ENCODE data around the gene TPST2.

TPST2 gene

GRCh38 chr22:26585104-26585790 is 4.7 kb downstream of the TPST2 start:
- Histone ChIP-seq H3F3A (ENCODE audit: insufficient read depth, low read length) (peaks cover 30% of the 10 kb centered on the region), H3K4me1 (ENCODE audit: low read length) (peaks cover 44% of the 10 kb centered on the region), H3K27me3 (replicated peaks; ENCODE audit: insufficient read depth, low read length) (no peaks in the 10 kb centered on the region), H3K9ac (ENCODE audit: low read length) (no peak overlapping the region), H3K9me3 (replicated peaks; ENCODE audit: insufficient read depth, low read length) (no peaks in the 10 kb centered on the region), H3K4me2 (ENCODE audit: low read depth, low read length) (no peak overlapping the region), H3K36me3 (replicated peaks; ENCODE audit: insufficient read depth, low read length) (0 out of 2 replicates have a peak, but pooled peaks cover 6% of the 10 kb centered on the region), H3K27ac (ENCODE audit: low read length) (no peak overlapping the region), H3K4me3 (ENCODE audit: low read length) (no peak overlapping the region), H3K79me2 (ENCODE audit: low read length) (peaks cover 95% of the 10 kb centered on the region), H4K20me1 (ENCODE audit: insufficient read depth, low read length) (peaks cover 14% of the 10 kb centered on the region; the same call in 1 of the 2 replicates), H2AFZ (ENCODE audit: low read length) (no peak overlapping the region), H3K9me2 (replicated peaks; ENCODE audit: insufficient read depth, low read length) (no peaks in the 10 kb centered on the region)
- no peak for DNase-seq
- no peak for TF ChIP-seq EZH2phosphoT487 (IDR thresholded peaks at IDR 0.05; ENCODE audit: low read length)
- TF ChIP-seq, protein P1, sequence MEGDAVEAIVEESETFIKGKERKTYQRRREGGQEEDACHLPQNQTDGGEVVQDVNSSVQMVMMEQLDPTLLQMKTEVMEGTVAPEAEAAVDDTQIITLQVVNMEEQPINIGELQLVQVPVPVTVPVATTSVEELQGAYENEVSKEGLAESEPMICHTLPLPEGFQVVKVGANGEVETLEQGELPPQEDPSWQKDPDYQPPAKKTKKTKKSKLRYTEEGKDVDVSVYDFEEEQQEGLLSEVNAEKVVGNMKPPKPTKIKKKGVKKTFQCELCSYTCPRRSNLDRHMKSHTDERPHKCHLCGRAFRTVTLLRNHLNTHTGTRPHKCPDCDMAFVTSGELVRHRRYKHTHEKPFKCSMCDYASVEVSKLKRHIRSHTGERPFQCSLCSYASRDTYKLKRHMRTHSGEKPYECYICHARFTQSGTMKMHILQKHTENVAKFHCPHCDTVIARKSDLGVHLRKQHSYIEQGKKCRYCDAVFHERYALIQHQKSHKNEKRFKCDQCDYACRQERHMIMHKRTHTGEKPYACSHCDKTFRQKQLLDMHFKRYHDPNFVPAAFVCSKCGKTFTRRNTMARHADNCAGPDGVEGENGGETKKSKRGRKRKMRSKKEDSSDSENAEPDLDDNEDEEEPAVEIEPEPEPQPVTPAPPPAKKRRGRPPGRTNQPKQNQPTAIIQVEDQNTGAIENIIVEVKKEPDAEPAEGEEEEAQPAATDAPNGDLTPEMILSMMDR (IDR thresholded peaks at IDR 0.05; ENCODE audit: low read length): no peak
- TF ChIP-seq EZH2 (optimal IDR thresholded peaks at IDR 0.05; ENCODE audit: low read depth, low read length): no peak

GRCh38 chr22:26584010-26584409 is 5.9 kb downstream of the TPST2 start:
- no peaks in the 10 kb centered on the region for H3K27me3 ChIP-seq (replicated peaks; ENCODE audit: insufficient read depth, low read length)
- peaks cover 56% of the 10 kb centered on the region for H3K4me1 ChIP-seq (ENCODE audit: low read length)
- H3K27ac ChIP-seq (ENCODE audit: low read length): no peak overlapping the region
- H3K36me3 ChIP-seq (replicated peaks; ENCODE audit: insufficient read depth, low read length): 0 out of 2 replicates have a peak, but pooled peaks cover 8% of the 10 kb centered on the region
- no peak for DNase-seq
- no peak overlapping the region for H3K9ac ChIP-seq (ENCODE audit: low read length)
- no peaks in the 10 kb centered on the region for H3K9me2 ChIP-seq (replicated peaks; ENCODE audit: insufficient read depth, low read length)
- no peak overlapping the region for H3K4me2 ChIP-seq (ENCODE audit: low read depth, low read length)
- peaks cover 37% of the 10 kb centered on the region for H3F3A ChIP-seq (ENCODE audit: insufficient read depth, low read length)
- TF ChIP-seq EZH2 (optimal IDR thresholded peaks at IDR 0.05; ENCODE audit: low read depth, low read length): no peak
- TF ChIP-seq, protein P1 (IDR thresholded peaks at IDR 0.05; ENCODE audit: low read length): no peak
- no peak for TF ChIP-seq EZH2phosphoT487 (IDR thresholded peaks at IDR 0.05; ENCODE audit: low read length)
- H2AFZ ChIP-seq (ENCODE audit: low read length): no peak overlapping the region
- H3K4me3 ChIP-seq (ENCODE audit: low read length): no peak overlapping the region
- peaks cover 100% of the 10 kb centered on the region for H3K79me2 ChIP-seq (ENCODE audit: low read length)
- H4K20me1 ChIP-seq (ENCODE audit: insufficient read depth, low read length): peaks cover 16% of the 10 kb centered on the region; the same call in 1 of the 2 replicates
- no peaks in the 10 kb centered on the region for H3K9me3 ChIP-seq (replicated peaks; ENCODE audit: insufficient read depth, low read length)

- peaks cover 100% of the 10 kb centered on the region for H3K79me2 ChIP-seq (ENCODE audit: low read length)
Observed at GRCh38 chr22:26581633-26582168, 8.2 kb downstream of the TPST2 start.

More at GRCh38 chr22:26581633-26582168, 8.2 kb downstream of the TPST2 start:
- no peaks in the 10 kb centered on the region for H3K9me2 ChIP-seq (replicated peaks; ENCODE audit: insufficient read depth, low read length)
- DNase-seq: no peak
- no peaks in the 10 kb centered on the region for H3K9me3 ChIP-seq (replicated peaks; ENCODE audit: insufficient read depth, low read length)
- peaks cover 18% of the 10 kb centered on the region; the same call in 1 of the 2 replicates for H4K20me1 ChIP-seq (ENCODE audit: insufficient read depth, low read length)
- H3K4me1 ChIP-seq (ENCODE audit: low read length): peaks cover 52% of the 10 kb centered on the region
- H3K36me3 ChIP-seq (replicated peaks; ENCODE audit: insufficient read depth, low read length): peaks cover 11% of the 10 kb centered on the region; the same call in 1 of the 2 replicates
- H3K27ac ChIP-seq (ENCODE audit: low read length): peak overlapping the region; percentile 17; the same call in 1 of the 2 replicates
- H3F3A ChIP-seq (ENCODE audit: insufficient read depth, low read length): peaks cover 16% of the 10 kb centered on the region
- no peak overlapping the region for H3K9ac ChIP-seq (ENCODE audit: low read length)
- H3K4me2 ChIP-seq (ENCODE audit: low read depth, low read length): peak overlapping the region; percentile 12; the same call in 1 of the 2 replicates
- no peak overlapping the region for H3K4me3 ChIP-seq (ENCODE audit: low read length)
- no peaks in the 10 kb centered on the region for H3K27me3 ChIP-seq (replicated peaks; ENCODE audit: insufficient read depth, low read length)
- TF ChIP-seq EZH2phosphoT487 (IDR thresholded peaks at IDR 0.05; ENCODE audit: low read length): no peak
- TF ChIP-seq EZH2 (optimal IDR thresholded peaks at IDR 0.05; ENCODE audit: low read depth, low read length): no peak
- TF ChIP-seq, protein P1 (IDR thresholded peaks at IDR 0.05; ENCODE audit: low read length): no peak
- H2AFZ ChIP-seq (ENCODE audit: low read length): no peak overlapping the region
